ENCODE data around the gene TRABD.

Gene TRABD

DNA sequence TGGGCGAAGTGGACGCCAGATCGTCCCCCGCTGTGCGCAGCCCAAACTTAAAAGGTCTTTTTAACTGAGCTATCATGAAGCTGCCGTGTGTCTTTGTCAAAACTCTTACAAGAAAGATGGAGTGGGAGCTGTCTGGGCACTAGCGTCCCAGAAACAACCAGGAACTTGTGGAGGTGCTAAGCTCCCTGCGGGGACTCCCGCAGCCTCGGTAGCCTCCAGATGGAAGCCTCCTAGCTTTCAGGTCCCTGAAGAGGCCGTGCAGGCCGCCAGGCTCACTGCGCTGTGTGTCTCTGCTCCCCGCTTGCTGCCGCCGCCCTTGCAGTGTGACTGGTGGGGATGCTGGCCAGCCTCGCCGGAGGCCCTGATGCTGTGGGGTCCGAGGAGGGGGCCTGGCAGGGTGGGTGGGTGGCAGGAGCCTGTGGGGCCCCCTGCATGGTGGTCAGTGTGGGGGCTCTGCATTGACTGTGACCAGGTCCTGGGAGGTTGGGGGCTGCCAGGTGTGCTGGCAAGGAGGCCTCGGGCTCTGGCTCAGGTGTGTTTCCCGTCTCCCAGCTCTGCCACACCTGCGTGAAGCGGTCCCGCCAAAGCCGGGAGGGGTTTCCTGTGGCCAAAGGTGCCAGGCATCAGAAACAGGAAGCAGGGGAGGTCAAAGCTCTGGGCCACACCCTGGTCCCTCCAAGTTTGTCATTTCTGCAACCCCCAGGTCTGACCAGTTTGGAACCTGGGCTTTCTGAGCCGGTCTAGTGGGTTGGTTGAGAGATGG is 1.2 kb downstream of the TRABD start:
- no peak for DNase-seq (ENCODE audit: low read depth)

DNA sequence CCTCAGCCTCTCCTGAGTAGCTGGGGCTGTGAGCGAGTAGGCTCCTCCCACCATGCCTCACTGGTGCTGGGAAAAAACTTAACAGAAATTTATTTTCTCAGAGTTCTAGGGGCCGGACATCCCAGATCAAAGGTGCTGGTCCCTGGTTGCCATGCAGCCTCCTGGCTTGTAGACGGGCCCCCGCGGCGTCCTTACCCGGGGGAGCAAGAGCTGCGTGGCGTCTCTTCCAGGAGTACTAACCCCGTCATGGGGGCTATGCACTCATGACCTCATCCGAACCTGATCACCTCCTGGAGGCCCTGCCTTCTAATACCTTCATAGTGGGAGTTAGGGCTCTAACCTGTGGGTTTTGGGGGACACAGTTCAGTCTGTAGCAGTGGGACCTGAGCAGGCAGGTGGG is 2.6 kb downstream of the TRABD start:
- no peak for DNase-seq (ENCODE audit: low read depth)

DNA sequence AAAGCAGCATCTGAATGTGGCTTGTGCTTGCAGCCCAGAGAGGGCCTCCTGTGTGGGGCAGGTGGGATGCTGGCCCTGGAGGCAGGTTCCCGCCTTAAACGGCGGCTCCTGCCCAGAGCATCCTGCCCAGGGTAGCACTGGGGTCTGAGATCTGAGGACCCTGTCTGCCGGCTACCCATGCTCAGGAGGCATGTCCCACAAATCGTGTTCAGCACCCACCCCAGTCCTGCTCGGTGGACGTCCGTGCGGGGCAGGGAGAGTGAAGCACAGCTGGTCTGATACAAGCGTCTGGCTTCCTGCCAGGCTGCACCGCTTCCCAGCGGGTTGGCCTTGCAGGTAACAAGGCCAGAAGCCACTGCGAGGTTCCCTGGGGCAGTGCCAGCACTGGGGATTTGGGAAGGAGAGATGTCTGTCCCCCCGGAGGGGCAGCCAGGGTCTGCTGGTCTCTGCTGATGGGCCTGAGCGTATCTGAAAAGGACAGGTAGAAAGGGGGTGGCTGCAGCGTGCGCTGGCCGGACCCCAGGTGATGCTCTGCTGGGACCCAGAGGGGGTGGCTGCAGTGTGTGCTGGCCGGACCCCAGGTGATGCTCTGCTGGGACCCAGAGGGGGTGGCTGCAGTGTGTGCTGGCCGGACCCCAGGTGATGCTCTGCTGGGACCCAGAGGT is 3.6 kb downstream of the TRABD start:
- DNase-seq (ENCODE audit: low read depth) = no peak

DNA sequence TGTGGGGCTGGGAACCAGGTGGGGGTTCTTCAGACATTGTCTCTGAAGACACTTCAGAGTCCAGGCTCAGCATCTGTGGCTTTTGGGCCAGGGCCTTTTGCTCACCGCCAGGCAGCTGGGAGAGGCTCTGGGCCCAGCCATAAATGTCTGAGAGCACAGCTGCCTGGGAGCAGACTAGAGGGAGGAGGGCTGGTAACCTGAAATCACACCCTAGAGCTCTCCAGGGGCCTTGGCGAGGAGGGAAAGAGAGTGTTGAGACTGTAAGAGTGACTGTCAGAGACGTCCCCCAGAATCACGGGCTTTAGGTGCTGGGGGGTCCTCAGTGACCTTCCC is 4.1 kb downstream of the TRABD start:
- no peak for DNase-seq (ENCODE audit: low read depth)

DNA sequence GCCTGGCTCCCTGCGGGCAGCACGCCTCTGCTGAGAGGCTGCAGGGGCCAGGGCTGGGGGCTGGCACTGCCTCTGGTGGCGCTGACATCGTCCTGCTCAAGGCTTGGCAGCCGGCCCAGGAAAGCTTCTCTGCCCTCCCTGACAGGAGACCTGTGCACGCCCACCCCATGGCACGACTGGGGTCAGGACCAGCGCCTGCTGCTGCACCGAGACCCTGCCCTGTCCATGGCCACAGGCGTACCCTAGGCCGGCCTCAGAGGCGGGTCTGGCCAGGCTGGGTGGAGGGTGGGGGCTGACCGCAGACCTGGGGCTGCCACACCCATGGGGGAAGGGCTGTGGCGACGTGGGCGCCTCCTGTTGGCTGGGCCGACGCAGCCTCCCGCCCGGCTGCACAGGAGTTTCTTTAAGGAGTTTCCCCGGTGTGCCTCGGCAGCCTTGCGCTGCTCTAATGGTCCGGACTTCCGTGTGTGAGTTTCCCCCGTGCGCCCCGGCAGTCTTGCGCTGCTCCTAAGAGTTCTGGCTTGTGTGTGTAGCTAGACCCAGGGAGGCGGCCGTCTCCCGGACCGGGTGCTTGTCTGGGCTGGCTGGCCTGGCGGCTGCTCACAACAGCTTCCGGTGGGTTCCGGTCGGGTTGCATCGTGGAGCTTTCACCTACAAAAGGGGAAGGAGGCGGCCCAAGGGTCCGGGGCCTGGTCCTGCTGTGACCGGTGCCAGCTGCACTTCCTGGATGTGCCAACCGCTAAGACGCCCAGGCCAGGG is 4.6 kb downstream of the TRABD start:
- peak; percentile 67 for DNase-seq (ENCODE audit: low read depth)

DNA sequence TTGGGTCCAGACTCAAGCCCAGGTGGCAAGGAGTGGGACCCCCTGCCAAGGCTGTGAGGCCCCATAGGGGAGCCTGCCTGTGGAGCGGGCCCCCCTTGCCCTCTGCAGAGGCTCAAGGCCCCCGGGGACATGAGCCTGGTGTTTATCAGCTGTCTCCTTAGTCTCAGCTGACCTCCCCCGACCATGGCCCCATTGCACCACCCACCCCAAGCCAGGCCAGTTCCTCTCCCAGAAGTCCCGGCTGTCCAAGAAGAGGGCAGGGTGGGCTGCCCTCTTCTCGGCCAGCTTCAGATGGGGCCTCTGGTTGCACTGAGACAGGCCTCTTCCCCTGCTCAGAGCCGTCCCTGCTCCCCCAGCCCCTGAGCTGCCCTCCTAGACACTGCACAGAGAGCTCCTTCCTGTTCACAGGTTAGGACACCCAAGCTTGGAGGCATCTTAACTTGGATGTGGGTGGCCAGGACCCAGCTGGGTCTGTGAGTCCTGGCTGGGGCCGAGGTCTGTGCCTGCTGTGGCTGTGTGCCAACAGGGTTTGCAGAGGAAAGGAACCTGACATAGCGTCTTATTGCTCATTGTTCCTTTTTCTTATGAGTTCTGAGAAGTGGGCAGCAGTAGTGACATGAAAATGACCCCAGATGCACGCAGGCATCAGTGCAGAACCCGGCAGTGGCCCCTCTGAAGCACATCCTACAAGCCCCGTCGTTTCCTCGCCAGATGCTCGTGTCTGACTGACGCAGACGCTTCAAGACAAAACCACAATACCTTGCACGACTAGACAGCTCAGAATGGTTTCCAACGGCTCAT is 5.4 kb downstream of the TRABD start:
- DNase-seq (ENCODE audit: low read depth) = peak; percentile 62

DNA sequence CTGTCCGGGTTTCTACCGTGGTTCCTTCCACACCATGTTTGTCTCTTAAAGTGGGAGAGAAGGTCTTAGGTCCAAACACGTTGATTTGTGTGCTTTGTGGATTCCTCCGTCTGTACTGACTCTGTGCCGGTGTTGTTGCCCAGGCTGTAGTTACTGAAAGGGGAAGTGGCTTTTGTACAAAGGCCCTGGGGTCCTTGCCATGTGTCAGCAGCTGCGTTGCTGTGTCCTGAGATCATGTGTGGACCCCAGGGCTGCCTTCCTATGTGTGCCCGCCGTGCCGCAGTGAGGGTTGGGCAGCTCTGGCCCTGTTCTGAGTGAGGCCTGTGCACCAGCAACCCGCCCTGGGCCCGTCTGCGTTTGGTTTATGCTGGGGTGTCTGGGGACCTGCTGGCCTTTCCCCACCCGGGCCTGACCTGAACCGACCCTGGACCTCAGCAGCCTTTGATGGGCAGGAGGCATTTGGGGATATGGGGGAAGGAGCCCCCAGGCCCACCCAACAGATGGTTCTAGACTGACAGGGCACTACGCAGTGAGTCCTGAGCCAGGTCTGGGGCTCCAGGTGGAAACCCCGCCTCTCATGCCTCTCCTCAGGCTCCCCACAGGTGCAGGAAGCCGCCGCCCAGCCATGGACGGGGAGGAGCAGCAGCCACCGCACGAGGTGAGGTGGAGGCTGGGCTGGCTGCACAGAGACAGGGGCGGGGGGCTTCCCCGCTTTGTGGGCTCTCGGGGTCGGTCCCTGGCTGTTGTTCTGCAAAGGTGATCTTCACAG is 6.9 kb downstream of the TRABD start:
- DNase-seq (ENCODE audit: low read depth) = peak; percentile 42

DNA sequence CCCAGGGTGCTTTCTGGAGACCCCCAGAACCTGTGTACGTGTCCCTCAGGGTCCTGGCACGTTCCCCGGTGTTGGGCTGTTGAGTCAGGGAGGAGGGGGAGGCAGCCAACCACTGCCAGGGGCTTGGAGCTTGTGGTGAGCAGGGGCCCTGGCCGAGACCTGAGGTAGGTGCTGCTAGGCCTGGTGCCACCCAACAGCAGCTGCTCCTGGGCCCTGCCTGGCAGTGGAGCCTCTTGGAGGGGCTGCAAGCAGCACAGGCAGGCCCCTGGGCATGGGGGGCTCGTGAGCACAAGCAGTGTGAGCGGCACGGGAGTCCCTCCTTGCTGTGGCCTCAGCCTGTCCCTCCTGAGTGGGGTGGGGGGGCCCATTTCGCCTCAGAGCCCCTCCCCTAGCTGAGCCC is 7.9 kb downstream of the TRABD start:
- DNase-seq (ENCODE audit: low read depth) = no peak

DNA sequence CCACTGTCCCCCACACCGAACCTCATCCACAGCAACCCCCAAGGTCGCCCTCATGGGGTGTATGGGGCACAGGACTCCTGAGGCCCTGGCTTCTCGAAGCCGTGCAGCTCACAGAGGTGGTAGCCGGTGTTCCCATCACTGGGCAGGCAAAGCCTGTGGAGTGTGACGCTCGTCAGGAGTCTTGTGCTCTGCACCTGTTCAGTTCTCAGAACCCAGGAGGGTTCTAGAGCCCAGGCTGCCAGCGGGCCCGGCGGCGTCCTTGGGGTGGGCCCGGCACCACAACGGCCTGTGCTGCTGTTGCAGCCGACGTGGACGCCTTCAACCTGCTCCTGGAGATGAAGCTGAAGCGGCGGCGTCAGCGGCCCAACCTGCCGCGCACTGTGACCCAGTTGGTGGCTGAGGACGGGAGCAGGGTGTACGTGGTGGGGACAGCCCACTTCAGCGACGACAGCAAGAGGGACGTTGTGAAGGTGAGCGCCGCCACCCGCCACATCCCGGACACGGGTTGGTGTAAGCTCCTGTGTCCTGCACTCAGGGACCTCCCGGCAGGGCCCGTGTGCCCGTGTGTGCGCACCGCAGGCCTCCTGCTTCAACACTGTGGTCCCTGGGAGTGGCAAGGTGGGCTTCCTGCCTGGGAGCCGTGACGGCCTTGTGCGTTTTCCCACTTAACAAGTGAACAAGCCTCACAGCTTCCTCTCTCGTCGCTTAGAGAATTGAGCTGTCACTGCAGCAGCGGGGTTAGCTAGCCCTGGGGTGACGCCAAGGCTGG is 8.5 kb downstream of the TRABD start:
- DNase-seq (ENCODE audit: low read depth) = no peak

DNA sequence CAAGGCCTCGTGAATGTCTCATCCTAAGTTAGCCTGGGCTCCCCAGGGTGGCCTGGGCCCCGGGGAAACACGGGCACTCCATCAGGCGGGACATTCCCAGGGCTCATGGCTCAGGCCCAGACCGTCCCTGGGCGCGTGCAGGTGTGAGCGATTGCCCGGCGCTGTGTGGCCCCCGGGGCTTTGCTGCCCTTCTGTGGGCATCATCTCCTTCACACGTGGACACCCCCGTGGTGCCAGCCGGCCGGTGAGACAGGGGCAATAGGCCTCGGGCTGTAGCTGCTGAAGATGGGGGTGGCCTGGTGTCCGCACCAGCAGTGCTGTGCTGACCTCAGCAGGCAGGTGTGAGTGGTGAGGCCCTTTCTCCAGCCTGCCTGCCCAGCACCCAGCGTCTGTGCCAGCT is 10.5 kb downstream of the TRABD start:
- no peak for DNase-seq (ENCODE audit: low read depth)

DNA sequence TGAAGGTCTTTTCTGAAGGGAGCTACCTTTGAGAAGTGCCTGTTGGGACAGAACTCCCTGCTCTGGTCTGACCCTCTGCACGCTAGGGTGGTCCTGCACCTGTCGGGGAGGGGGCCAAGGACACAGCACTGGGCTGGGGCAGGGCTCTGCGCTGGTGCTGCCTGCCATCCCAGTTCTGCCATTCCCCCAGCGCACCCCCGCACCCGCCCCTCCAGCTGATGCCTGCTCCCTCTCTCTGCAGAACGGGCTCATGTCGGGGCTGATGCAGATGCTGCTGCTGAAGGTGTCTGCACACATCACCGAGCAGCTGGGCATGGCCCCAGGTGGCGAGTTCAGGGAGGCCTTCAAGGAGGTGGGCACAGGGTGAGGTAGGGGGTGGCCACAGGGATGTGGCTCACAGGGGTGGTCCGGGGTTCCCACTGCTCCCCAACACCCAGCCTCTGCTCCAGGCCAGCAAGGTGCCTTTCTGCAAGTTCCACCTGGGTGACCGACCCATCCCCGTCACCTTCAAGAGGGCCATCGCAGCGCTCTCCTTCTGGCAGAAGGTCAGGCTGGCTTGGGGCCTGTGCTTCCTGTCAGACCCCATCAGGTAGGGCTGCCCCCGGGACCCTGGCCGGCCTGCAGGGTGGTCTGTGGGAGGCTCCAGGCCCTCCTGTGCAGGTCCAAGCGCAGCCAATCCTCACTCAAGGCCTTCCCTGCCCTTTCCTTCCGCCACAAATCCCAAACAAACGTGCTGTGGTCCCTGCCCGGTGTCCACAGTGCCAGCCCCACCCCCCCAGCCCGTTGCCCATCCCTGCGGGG is 11.5 kb downstream of the TRABD start:
- DNase-seq (ENCODE audit: low read depth) = no peak

DNA sequence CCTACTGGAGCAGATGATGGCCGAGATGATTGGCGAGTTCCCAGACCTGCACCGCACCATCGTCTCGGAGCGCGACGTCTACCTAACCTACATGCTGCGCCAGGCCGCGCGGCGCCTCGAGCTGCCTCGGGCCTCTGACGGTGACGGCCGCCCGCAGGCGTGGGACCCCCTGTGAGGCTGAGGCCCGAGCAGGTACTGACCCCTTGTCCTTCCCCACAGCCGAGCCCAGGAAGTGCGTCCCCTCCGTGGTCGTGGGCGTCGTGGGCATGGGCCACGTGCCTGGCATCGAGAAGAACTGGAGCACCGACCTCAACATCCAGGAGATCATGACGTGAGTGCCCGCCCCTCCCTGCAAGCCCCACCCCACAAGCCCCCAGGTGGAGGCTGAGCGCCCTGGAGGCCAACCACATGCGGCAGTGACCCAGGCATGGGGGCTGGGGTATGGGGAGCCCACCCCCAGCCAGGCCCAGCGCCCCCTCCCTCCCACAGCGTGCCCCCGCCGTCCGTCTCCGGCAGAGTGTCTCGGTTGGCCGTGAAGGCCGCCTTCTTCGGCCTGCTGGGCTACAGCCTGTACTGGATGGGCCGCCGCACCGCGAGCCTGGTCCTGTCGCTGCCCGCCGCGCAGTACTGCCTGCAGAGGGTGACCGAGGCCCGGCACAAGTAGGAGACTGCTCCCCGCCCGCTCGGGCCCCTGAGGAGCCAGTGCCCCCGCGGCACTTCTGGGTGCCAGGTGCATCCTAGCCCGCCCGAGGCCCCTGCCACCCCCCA is 12.3 kb downstream of the TRABD start:
- no peak for DNase-seq (ENCODE audit: low read depth)

DNA sequence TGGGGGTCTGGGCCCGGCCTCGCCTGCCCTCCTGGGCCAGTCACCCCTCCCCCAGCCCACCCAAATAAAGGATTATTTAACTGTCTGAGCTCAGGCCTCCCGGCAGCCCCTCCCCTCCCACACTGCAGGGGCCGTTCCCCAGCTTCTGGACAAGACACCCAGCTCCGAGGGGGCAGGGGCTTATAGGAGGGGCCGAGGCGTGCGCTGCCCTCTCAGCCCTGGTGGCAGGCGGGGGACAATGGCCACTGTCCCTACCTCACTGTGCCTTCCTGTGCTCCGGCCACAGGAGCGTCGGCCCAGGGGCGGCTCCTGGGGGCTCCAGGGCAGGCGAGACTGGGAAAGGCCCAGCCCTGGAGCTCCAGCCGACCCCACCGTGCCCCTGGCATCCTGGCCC is 12.9 kb downstream of the TRABD start:
- DNase-seq (ENCODE audit: low read depth) = no peak

DNA sequence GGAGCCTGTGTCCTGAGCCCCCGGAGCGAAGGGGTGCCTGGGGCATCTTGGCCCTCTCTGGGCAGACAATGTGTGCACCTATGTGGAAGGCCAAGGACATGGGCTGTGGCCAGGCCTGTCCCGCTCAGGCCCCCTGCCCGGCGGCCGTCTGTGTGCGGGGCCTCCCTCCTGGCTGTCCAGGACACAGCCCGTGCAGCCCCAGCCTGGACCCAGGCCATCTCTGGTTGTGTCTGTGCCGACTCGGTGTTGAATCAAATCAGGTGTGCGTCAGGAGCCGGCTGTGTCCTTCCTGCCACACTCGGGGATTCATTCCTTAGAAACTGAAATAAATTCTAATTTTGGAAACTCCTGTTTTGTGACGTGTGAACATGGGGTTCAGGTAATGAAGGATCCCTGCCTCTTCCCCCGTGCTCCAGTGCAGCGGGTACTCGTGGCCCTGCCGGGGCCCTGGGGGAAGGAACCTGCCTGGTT is 13.6 kb downstream of the TRABD start:
- no peak for DNase-seq (ENCODE audit: low read depth)

DNA sequence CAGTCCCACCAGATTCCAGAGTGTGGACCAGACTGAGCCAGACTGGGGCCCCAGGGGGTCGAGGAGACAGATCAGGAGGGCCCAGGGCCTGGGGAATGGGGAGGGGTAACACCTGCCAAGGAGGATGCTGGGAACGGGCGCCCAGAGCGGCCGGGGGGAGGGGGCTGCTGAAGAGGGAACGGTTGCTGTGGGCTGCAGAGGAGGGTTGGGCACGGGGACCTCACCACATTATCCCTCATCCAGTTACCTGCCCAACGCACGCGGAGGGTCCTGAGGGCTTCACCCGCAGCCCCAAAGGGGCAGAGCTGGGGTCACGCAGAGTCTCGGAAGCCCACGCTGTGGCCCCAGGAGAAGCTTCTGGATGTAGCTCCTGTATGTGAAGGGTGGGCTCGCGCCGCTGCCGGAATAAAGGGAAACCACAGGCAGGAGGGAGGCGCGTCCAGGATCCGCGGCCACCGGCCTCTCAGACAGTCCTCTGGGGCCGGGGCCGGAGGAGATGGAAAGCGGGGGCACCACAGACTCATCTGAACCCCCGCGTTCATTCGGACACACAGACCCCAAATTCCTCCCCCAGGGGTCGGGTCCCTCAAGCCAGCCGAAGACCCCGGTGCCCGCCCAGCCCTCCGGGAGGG is 14.2 kb downstream of the TRABD start:
- no peak for DNase-seq (ENCODE audit: low read depth)

DNA sequence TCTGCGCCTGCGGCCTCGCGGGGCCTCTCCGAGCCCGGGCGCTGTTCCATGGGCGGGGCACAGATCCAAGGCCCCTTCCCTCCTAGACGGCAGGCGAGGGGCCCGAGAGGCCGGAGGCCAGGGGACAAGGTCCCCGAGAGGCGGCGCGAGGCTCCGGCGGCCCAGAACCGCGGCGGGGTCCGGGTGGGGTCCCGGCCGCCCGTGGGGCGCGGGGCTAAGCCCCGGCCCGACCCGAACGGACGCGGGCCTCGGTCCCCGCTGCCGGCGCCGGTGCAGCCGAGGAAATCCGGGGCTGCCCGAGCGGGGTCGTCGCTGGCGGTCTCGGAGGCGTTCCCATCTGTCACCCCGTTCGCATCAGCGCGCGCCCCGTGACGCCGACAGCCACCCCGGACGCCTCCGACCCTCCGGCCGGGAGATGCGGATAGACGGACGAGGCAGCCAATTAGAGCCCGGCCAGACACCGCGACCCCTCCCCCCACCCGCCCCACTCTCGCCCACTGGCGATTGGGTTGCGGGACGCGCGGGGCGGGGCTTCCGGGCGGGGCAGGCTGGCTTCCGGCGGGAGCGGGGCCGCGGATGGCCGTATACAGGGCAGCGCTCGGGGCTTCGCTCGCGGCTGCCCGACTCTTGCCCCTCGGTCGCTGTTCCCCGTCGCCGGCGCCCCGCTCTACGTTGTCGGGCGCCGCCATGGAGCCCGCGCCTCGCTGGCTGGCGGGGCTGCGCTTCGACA is 14.9 kb downstream of the TRABD start, which contains the start of gene SELENOO:
Gene SELENOO, plus strand, starts transcription at position 551 of the 730 bp plus-strand sequence. Its CDS starts 26 bp downstream, at position 577.
- DNase-seq (ENCODE audit: low read depth) = peak; percentile 87

DNA sequence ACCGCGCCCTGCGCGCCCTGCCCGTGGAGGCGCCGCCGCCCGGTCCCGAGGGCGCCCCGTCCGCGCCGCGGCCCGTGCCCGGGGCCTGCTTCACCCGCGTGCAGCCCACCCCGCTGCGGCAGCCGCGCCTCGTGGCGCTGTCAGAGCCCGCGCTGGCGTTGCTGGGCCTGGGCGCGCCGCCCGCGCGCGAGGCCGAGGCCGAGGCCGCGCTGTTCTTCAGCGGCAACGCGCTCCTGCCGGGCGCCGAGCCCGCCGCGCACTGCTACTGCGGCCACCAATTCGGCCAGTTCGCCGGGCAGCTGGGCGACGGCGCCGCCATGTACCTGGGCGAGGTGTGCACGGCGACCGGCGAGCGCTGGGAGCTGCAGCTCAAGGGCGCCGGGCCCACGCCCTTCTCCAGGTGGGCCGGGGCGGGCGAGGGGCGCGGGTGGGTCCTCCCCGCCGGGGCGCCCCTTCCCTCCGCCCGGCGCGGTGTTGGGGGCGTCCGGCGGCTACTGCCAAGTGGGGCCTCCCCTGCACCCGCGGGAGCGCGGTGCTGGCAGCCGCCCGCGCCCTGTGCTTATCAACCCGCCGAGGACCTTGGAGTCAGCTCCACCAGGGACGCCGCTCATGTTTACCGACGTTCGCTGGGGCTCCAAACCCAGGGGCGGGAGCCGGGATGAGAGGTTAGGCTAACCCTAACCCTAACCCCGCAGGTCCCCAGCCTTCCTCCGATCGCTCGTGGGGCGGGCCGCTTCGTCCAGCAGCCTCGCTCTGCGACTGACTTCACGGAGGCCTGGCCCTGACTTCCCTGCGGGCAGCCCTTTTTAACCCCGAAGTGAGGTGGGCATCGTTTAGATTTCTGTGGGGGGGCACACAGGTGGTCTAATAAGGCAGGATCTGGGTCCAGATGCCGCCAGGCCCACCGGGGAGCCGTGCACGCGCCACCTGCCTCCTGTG is 15.7 kb downstream of the TRABD start:
- no peak for DNase-seq (ENCODE audit: low read depth)
